Measurements from ENCODE around the gene GALNT1.

GALNT1 gene

GRCh38 chr18:35730691-35731370 is 149.3 kb downstream of the GALNT1 start:
- Histone ChIP-seq H3K36me3 (ENCODE audit: insufficient read depth) (no peaks in the 10 kb centered on the region), H4K20me1 (ENCODE audit: insufficient read depth) (no peaks in the 10 kb centered on the region), H3K27ac (no peak overlapping the region), H3K27me3 (ENCODE audit: insufficient read depth, low read depth) (no peaks in the 10 kb centered on the region), H3K79me2 (ENCODE audit: insufficient read depth, low read depth) (no peaks in the 10 kb centered on the region), H3K4me1 (ENCODE audit: low read depth, poor library complexity, severe bottlenecking) (peaks cover 5% of the 10 kb centered on the region), H2AFZ (ENCODE audit: low read depth) (no peak overlapping the region), H3K4me3 (IDR thresholded peaks at IDR 0.05; ENCODE audit: insufficient read depth, low read depth, low read length) (no peak overlapping the region), H3K9ac (no peak overlapping the region), H3K4me2 (no peak overlapping the region)
- TF ChIP-seq CTCF (conservative IDR thresholded peaks at IDR 0.05; ENCODE audit: low read depth, low read length) = no peak

GRCh38 chr18:35731701-35732100 is 150.2 kb downstream of the GALNT1 start:
- peaks cover 5% of the 10 kb centered on the region for H3K4me1 ChIP-seq (ENCODE audit: low read depth, poor library complexity, severe bottlenecking)
- TF ChIP-seq CTCF (conservative IDR thresholded peaks at IDR 0.05; ENCODE audit: low read depth, low read length) = no peak
- no peaks in the 10 kb centered on the region for H3K79me2 ChIP-seq (ENCODE audit: insufficient read depth, low read depth)
- no peak overlapping the region for H3K9ac ChIP-seq
- H3K4me2 ChIP-seq = no peak overlapping the region
- H4K20me1 ChIP-seq (ENCODE audit: insufficient read depth) = no peaks in the 10 kb centered on the region
- H3K27me3 ChIP-seq (ENCODE audit: insufficient read depth, low read depth) = no peaks in the 10 kb centered on the region
- no peaks in the 10 kb centered on the region for H3K36me3 ChIP-seq (ENCODE audit: insufficient read depth)
- H3K27ac ChIP-seq = no peak overlapping the region
- H2AFZ ChIP-seq (ENCODE audit: low read depth) = no peak overlapping the region
- H3K4me3 ChIP-seq (IDR thresholded peaks at IDR 0.05; ENCODE audit: insufficient read depth, low read depth, low read length) = no peak overlapping the region

- Histone ChIP-seq H3K36me3 (ENCODE audit: insufficient read depth) (no peaks in the 10 kb centered on the region), H2AFZ (ENCODE audit: low read depth) (no peak overlapping the region), H3K79me2 (ENCODE audit: insufficient read depth, low read depth) (no peaks in the 10 kb centered on the region), H4K20me1 (ENCODE audit: insufficient read depth) (no peaks in the 10 kb centered on the region), H3K27ac (no peak overlapping the region), H3K9ac (no peak overlapping the region), H3K4me2 (no peak overlapping the region), H3K4me1 (ENCODE audit: low read depth, poor library complexity, severe bottlenecking) (peaks cover 5% of the 10 kb centered on the region), H3K27me3 (ENCODE audit: insufficient read depth, low read depth) (no peaks in the 10 kb centered on the region), H3K4me3 (IDR thresholded peaks at IDR 0.05; ENCODE audit: insufficient read depth, low read depth, low read length) (no peak overlapping the region)
- no peak for TF ChIP-seq CTCF (conservative IDR thresholded peaks at IDR 0.05; ENCODE audit: low read depth, low read length)
These were observed 150.6 kb downstream of the GALNT1 start for GRCh38 chr18:35732162-35732561.

GRCh38 chr18:35732636-35733035 is 151.1 kb downstream of the GALNT1 start:
- no peaks in the 10 kb centered on the region for H3K79me2 ChIP-seq (ENCODE audit: insufficient read depth, low read depth)
- H3K4me3 ChIP-seq (IDR thresholded peaks at IDR 0.05; ENCODE audit: insufficient read depth, low read depth, low read length) = no peak overlapping the region
- no peaks in the 10 kb centered on the region for H3K36me3 ChIP-seq (ENCODE audit: insufficient read depth)
- TF ChIP-seq CTCF (conservative IDR thresholded peaks at IDR 0.05; ENCODE audit: low read depth, low read length) = no peak
- H3K9ac ChIP-seq = no peak overlapping the region
- no peaks in the 10 kb centered on the region for H3K27me3 ChIP-seq (ENCODE audit: insufficient read depth, low read depth)
- H3K4me2 ChIP-seq = no peak overlapping the region
- no peak overlapping the region for H2AFZ ChIP-seq (ENCODE audit: low read depth)
- no peak overlapping the region for H3K27ac ChIP-seq
- H4K20me1 ChIP-seq (ENCODE audit: insufficient read depth) = no peaks in the 10 kb centered on the region
- peaks cover 5% of the 10 kb centered on the region for H3K4me1 ChIP-seq (ENCODE audit: low read depth, poor library complexity, severe bottlenecking)

Measured in KMS-11 (cell line).